CD4-positive, alpha-beta T cell treated with Interleukin-10 for 1 hour (primary cell): ENCODE data around the gene DMPK.
"Not testable (repeated sequence)": the region's sequence is repeated elsewhere in the genome, so short reads cannot be mapped to it uniquely, and the experiment has no call there.

Source experiments
- DNase-seq: peaks from one replicate; pipeline ENCODE4 v3.0.0-alpha.2; 2020

DMPK gene

GRCh38 chr19:45767881-45768654 is 14.2 kb downstream of the DMPK start:
- DNase-seq: peak; percentile 5

DNA sequence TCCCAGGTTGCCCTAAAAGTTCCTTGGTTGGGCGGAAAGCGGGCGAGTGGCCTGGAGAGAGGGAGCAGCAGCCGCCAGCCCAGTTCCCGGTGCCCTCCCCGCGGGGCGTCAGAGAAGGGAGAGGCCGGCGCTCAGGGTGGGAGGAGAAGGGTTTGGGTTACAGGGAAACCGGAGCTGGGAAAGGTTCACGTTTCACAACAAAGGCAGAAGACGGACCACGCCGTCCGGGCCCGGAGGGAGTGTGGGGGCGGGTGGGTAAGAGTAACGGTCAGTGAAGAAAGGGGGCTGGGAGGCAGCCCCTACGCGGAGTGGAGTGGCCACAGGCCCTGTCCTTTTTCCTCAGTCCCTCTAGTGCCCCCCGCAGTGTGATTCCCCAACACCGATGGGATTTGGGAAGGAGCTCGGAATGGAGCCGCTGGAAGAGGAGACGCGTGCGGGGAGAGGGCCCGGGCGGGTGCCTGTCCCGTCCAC is 14.8 kb downstream of the DMPK start:
- DNase-seq: no peak

DNA sequence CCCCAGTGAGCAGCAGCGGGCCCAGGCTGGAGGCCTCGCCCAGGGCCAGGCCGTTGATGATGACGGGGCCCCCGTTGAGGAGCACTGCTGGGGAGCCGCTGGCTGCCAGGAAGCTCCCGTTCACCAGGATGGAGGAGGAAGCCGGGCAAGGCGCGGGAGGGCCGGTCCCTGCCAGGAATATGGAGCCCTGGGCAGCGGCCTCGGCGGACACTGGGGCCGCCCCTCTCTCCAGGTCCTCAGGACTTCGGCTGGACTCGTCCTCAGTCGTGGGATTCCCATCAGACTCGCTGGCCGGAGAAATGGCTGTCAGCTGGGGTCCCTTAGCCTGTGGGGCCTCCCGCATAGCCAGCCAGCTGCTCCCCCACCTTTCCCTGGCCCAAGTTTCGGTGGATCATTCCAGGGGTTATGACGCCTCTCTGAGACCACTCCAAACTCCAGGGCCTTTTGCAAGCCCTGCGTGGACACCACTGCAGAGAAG is 15.4 kb downstream of the DMPK start:
- DNase-seq: no peak

- no peak for DNase-seq
These were observed 15.9 kb downstream of the DMPK start for GRCh38 chr19:45766296-45766868.

- no peak for DNase-seq
These were observed 16.5 kb downstream of the DMPK start for GRCh38 chr19:45765702-45766295.

GRCh38 chr19:45764945-45765701 is 17.2 kb downstream of the DMPK start:
- no peak for DNase-seq

DNA sequence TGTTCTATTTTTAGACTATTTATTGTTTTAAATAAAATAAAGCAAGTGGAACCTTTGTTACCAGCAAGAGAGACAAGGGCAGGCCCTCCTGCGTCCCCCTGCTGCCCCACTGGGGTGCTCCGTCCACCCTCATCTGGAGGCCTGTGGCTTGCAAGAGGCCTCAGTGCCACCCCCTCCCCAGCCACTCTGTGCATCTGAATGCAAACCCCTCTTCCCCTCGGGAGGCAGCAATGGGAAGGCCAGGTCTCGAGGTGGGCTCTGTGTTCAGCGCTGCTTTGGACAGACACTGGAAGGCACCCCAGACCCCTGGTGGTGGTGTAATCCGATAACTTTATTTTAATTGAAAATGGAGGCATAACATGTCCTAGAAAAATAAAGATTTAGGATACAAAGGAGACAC is 17.8 kb downstream of the DMPK start:
- no peak for DNase-seq

DNA sequence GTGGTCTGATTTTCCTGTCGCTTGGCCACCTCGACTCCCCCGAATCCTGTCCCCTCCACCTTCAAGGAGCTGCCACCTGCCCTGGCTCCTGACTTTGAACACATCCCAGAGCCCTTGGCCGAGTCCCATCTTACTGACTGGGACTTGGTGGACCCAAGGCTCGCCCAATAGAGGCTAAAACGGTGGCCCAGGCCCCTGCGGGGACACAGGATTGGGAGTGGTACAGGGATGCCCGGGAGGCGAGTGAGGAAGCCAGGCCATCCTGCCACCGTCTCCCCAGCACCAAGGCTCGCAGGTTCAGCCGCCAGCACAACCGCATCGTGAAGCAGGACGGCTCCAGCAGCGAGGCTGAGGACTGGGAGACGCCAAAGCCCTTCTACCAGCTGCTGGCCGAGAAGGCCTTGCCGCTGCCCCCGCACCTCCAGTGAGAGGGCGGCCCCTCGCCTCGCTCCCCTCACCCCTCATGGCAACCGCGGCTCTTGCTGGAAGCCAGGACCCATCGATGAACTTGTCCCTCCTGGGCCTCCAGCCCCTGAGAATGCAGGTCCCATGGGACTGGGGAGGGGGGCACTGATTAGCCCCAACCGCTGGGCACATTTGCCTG is 18.5 kb downstream of the DMPK start:
- DNase-seq: no peak

DNA sequence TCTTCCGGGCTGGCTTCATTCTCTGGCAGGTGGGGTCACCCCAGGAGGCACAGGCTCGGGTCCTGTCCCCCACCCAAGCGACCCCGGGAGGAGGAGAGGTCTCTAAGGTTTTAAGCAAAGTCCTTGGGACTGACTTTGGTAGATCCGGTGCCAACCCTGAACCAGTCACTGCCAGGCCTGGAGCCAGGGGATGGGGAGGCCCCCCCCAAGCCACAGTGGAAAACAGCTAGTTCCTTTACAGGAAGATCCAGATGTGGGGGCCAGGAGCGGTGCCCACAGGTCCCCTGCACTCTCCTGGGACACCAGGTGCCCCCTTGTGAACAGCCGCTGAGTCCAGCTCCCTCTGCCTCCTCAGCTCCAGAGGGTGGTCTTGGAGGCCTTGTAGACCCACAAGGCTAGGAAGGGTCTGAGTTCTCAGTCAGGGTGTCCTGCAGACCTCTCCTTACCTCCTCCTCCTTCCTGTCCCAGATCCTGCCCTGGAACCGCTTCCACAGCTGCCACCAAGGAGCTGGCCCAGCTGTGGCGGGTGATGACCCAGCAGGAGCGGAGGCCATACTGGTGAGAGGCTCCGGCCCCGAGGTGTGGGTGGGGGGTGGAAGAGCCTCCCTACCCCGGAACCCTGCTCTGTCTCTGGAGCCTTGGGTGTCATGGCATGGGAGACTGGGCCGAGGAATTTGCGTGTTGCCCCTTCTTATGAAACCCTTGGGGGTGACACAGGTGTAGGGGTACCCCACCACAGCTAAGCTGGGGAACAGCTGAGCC is 19.2 kb downstream of the DMPK start:
- no peak for DNase-seq

GRCh38 chr19:45761714-45762113 is 20.6 kb downstream of the DMPK start:
- no peak for DNase-seq

DNA sequence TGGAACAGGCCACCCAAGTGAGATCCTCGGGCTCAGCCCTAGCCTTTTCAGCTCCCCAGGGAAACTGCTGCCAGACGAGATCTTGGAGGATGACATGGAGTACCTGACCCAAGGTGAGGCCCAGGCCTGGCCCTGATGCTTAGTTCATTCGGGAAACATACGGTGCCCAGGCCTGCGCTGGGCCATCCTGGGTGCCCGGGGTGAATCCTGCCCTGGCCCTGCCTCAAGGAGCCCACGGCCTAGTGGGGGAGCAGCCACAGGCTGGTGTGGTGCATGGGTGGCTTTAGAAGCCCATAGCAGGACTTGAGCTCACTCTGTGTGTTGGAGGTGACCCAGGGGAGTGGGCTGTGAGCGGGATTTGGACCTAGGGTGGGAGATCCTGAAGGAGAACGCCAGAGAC is 23.4 kb downstream of the DMPK start:
- DNase-seq: no peak

DNA sequence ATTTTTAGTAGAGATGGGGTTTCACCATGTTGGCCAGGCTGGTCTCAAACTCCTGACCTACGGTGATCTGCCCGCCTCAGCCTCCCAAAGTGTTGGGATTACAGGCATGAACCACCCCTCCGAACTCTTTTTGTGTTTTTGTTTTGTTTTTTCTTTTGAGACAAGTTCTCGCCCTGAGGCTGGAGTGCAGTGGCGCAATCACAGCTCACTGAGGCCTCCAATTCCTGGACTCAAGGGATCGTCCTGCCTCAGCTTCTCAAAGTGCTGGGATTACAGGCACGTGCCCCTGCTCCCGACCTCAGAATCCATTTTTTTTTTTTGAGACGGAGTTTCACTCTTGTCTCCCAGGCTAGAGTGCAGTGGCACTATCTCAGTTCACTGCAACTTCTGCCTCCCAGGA is 24.6 kb downstream of the DMPK start:
- no peak for DNase-seq

DNA sequence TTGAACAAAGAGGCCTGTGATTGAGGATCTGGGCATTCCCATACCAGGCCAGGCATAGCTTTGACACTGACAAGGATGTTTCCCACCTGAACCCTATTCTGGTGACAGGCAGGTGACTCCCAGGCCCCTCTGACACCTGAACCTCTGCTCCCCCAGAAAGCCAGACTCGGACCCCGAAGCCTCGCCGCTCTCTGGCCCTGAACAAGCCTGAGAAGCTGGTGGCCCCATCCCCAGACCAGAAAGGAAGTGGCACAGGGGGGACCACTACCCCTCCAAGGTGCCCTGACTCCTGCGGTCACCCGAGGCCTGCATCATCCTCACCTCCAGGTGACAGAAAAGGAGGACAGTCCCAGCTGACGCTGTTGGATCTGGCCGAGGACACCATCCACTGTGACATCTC is 28.0 kb downstream of the DMPK start:
- DNase-seq: no peak

- no peak for DNase-seq
These were observed 28.7 kb downstream of the DMPK start for GRCh38 chr19:45753548-45753947.

- DNase-seq: no peak
These were observed 29.7 kb downstream of the DMPK start for GRCh38 chr19:45752639-45753038.

DNA sequence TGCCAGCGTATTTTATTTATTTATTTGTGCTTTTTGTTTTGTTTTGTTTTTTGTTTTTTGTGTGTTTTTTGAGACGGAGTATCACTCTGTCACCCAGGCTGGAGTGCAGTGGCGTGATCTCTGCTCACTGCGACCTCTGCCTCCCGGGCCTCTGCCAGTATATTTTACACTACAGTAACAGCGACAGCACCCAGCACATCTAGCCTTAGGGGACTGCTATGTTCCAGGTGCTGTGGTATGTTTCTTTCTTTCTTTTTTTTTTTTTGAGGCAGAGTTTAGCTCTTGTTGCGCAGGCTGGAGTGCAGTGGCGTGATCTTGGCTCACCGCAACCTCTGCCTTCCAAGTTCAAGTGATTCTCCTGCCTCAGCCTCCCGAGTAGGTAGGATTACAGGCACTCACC is 30.8 kb downstream of the DMPK start:
- not testable (repeated sequence) for DNase-seq

- DNase-seq: no peak
These were observed 34.8 kb downstream of the DMPK start for GRCh38 chr19:45747513-45747912.

DNA sequence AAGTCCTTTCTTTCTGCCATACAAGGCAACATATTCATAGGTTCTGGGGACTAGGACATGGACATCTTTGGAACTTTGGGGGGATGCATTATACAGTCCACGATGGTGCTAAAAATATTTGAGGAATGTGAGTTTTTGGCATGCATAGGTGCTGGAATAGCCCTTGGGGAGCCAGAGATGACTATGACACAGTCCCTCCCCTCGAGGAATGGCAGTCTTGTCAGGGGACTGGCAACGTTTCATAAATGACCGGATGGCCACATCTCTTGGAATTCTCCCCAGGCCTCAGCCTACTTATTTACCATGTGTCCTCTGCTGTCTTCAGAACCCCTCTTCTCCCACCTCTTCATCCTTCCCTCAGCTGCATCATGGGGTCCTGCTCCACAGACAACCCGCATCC is 35.4 kb downstream of the DMPK start:
- no peak for DNase-seq

DNA sequence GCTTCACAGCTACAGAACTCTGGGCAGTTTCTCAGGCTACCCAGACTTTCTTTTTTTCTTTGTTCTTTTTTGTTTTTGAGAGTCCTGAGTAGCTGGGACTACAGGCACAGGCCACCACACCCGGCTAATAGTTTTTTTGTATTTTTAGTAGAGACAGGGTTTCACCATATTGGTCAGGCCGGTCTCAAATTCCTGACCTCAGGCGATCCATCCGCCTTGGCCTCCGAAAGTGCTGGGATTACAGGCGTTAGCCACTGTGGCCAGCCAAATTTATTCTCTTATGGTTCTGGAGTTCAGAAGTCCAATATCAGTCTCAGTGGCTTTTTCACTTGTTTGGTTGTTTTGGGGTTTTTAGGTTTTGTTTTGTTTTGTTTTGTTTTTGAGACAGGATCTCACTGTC is 36.7 kb downstream of the DMPK start:
- no peak for DNase-seq

DNA sequence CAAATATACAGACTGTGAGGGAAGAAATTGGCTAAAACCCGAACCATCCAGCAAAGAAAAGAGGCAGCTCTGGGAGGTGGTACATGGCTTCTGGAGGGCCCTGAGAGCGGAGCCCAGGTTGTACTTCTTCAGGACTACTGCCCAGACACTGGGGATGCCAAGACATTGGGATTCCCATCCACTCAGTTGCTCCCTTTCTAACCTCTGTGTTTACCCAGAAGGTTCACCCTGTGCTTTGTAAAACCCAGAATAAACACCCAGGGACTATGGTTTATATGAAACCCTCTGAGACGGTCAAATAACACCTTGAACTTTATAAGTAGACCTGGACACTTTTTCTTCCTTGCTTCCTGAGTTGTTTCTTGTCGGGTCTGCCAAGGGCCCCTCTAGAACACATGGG is 39.3 kb downstream of the DMPK start:
- DNase-seq: no peak

- DNase-seq: no peak
These were observed 42.5 kb downstream of the DMPK start for GRCh38 chr19:45739498-45740439.
